T-helper 9 cell (primary cell): ENCODE data around the gene ST3GAL5.
"Not testable (repeated sequence)": the region's sequence is repeated elsewhere in the genome, so short reads cannot be mapped to it uniquely, and the experiment has no call there.

Experiments
- DNase-seq: peaks from one replicate; pipeline ENCODE4 v3.0.0-alpha.2; 2020

Gene ST3GAL5

DNA sequence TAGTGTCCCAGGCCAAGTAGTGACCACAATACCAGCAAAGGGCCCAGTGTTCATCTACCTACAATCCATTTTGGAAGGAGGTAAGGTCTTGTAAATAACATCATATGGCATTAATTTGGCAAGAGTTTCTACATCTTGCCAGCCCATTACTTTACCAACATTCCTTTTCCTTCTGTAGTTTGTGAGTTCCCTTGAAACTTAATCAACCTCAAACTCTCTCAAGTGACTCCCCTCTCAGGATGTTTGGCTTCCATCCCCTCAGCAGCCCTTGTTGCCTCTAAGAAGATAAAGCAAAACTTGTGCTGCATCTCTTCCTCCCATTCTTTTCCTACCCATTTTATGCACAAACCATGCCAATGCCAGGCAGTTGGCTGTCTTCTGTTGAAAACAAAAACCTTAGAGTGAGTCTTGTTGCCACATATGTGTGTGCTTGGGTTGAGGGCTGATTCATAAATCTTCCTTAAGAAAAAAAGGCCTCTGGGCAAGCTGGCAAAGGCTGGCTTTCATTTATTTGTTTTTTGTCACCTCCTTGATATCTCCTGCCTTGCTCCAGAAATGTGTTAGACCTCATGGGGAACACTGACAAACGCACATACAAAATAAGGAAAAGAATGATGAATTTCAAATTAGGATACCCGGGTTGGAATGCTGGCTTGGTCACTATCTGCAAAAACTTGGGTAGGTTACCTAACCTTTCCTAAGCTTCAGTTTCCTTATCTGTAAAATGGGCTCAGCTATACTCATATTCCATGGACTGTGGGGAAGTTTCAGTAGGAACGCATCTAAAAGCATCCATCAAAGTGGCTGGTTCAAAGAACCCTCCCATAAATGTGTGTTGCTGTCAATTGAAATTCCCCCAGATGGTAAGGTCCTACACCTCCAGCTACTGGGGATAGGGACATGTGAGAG lies 29.4 kb upstream of the ST3GAL5 start:
- no peak for DNase-seq

DNA sequence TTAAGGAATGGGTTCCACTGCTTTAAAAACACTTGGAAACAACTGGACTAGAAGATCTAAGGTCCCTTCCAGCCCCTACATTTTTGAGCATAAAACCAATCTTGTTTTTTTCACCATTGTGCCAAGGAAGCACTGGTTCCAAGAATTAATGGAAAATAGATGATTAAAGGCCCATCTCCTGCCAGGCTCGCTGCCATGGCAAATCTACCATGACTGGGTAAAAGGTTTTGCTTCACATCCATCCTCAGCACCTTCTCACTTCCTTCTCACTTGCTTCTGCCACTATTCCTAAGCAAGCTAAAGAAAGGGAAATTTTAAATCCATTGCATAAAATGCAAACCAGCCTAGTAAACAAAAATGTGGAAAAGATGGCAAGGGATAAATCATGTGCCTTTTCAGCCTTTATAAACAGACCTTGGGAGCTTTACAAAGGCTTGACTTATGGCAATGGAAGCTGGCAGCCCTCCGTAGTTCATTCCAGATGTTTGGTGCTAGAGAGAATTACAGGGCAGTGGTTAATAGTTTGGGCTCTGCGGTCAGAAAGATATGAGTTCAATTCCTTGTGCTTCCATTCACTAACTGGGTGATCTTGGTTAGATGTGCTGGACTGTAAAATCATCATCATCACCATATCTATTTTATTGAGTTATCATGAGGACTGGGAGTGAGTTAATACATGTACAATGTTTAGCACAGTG lies 27.0 kb upstream of the ST3GAL5 start:
- no peak for DNase-seq

DNA sequence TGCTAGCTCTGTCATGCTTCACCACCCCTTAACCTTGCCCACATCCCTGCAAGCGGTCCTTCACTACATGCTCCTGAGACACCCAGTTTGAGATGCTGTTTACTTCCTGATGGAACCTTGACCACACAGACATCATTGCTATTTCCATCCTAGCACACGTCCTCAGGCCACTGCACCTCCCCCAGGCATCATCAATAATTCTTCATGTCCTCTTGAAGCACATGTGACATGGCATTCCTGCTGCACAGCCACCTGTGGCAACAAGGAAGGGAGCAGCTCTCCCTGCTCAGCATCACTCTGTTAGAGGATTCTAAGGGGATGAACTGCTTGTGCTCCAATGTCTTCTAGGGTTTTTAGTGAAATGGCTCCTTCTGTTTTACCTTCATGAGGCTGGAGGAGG lies 26.1 kb upstream of the ST3GAL5 start:
- DNase-seq: no peak

DNA sequence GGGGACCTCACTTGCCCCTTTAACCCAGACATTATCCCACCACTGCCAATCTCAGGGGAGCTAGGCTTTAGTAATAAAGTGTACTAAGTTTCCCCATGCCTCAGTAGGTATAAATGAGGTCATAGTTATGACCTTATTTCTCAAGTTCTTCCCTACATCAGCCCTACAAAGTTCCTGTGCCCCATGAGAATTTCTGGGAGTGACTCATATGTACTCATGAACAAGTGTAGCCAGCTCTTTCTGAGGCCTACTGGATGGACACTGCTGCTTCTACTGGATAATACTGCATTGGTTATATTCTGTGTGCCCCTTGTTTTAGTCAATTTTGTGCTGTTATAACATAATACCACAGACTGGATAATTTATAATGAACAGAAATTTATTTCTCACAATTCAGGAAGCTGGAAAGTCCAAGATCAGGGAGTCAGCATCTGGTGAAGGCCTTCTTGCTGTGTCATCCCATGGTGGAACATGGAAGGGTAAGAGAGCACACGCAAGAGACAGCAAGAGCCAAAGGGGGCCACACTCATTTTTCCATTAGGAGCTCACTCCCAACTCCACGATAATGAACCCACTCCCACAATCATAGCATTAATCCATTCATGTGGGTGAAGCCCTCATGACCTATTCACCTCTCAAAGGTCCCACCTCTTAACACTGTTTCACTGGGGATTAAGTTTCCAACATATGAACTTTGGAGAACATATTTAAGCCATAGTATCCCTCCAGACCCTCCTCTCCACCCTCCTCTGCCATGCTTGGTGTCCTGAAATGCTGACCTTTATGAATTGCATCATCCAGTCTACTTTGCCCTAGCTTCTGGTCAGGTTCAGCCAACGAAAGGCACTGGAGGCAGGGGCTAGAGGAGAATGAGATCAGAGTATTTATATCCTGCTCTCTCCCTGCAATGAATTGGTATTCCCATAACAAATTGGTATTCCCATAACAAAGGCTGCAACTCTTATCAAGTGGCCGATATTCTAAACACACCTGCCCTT lies 25.4 kb upstream of the ST3GAL5 start:
- no peak for DNase-seq

DNA sequence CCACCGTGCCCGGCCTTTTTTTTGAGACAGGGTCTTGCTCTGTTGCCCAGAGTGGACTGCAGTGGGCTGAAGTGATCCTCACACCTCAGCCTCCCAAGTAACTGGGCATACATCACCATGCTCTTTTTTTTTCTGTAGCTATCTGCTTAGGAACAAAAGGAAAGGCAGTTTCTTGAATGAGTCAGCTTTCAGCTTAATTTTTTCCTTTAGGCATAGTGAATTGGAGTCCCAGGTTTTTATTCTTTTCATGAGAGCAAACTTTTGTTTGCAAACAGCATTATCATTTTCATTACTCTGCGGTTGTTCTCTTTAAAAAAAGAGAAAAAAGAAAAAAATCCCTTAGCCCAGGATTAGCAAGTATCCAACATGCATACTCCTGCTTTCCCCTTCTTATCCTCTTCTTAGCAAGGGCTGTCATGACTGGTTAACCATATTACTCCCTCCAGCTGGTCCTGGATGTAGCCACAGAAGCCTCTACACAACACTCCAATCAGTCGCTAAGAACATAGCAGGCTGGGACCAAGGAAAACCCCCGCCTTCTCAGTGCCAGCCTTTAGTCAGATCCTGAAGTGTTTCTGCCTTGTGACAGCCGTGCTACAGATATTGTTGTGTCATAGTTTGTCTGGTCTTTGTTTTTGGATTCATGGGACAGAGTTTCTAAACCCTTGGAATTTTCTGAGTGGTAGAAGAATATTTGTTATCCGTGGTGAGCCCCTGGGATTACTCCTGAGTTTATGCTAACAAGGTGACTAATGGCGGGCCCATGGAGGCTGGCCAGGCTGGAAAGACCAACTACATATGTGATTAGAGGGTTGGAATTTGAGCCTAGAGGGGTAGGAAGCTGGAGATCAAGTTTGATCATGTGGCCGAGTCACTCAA lies 23.3 kb upstream of the ST3GAL5 start:
- DNase-seq: no peak

DNA sequence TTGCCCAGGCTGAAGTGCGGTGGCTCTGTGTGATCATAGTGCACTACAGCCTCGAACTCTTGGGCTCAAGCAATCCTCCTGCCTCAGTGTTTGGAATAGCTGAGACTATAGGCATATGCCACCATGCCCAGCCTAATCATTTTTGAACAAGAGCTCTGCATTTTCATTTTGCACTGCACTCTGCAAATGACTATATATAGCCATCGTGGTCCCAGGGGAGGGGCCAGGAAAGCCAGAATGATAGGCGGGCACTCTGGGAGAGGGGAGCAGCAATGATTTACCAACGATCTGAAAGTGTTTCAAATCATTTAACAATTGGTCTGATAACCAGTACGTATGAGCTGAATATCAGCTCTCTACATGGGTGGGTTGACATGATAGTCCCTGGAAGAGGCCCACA lies 22.3 kb upstream of the ST3GAL5 start:
- DNase-seq: no peak

DNA sequence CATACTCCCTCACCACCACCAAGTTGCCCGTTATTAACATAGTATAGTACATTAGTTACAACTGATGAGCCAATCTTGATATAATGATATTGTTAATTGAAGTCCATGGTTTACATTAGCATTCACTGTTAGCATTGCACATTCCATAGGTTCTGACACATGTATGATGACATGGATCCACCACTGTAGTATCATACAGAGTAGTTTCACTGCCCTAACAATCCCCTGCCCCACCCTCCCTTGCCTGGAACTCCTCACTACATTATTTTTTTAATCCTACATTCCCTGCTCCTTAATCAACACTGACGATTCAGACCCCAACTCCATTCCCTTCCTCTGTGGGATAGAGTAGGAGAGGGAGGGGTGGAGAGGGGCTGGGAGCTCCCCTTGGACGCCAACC lies 20.2 kb upstream of the ST3GAL5 start:
- no peak for DNase-seq

DNA sequence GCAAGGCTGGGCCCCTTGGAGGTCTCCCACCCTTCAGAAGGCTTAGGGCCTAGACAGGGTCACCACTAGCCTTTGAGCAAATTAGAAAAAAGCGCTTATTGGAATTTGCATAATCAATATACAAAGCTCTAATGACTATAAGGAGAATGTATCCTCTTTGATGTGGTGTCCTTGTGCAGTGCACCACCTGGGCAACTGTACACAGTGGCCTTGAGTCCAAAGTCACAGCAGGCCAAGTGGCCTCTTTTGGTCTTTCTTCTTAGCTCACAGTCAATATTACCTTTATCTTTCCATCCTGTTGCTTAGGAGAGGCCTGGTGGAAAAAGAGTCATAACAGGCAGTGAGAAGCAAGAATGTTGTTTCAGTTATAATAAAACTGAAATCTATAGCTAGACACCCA lies 19.7 kb upstream of the ST3GAL5 start:
- DNase-seq: no peak

DNA sequence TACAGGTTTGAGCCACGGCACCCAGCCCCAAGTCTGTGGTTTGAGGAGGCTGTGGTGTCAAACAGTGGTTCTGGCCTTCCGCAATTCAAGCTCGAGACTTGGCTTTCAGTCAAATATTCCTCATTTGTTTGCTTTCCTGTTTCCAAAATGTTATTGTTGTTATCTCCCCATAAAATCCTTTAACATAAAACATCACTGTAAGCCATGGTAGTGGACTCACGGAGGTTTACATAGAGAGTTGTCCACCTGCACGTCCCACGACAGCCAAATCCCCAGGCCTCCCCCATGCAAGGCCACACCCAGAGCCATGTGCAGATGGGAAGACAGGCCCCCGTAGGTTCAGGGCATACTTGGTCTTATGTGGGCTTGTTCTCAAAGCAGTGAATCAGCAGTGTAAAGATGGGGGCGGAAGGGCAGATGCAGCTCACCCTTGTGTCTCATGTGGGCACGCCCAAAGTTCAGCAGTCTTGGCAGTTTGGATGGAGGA lies 18.9 kb upstream of the ST3GAL5 start:
- DNase-seq: no peak

DNA sequence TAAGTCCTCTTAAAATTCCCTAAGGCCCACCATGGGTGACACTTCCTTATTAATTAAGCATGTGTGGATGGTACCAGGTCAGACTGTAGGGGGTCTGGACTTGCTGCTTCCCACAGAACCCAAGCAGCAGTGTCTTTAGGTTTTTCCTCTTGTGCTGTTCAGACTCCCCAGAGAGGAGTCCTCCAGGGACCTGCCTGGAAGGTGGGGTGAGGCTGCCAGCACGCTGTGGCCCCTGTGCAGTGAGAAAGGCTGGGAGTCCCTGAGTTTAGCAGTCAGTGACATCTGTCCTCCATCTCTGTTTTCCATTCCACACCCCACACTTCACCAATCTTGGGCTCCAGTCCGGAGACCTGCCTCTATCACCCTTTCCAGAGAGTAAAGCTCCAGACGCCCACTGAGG lies 18.0 kb upstream of the ST3GAL5 start:
- no peak for DNase-seq

DNA sequence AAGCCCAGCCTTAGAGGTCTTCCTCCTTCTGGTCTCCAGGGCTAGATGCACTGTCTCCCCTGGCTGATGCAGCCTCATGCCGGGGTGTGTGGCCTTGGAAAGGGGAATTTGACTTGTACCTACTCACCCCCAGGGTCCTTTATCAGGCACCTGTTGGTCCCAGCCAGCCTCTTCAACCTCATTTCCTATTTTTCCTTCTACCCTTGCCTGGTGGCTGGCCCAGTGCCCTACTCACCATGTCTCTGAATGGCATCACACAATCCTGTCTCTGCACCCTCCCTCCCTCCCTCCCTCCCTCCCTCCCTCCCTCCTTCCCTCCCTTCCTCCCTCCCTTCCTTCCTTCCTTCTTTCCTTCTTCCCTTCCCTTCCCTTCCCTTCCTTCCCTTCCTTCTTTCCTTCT lies 17.1 kb upstream of the ST3GAL5 start:
- DNase-seq: no peak

DNA sequence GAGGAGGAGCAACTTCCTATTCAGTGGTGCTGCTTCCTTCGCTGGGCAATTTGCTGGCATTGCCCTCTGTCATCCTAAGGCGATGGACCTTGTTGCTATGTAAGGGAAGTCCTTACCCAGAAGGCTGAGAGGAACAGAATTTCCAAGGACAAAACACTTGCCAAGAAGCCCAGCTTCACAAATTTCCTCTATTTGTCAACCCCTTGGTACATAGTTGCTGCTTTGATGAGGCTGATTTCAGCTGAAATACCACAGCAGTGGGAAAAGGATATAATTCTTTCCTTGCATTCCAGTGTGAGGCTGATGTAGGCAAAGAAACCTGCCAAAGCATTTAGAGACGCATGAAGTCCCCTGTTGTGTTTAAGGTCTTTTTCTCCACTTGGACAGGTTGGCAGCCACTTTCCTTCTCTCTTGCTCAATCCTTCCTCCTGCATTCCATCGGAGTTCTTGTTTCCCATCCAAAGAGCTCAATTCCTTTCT lies 16.4 kb upstream of the ST3GAL5 start:
- no peak for DNase-seq

DNA sequence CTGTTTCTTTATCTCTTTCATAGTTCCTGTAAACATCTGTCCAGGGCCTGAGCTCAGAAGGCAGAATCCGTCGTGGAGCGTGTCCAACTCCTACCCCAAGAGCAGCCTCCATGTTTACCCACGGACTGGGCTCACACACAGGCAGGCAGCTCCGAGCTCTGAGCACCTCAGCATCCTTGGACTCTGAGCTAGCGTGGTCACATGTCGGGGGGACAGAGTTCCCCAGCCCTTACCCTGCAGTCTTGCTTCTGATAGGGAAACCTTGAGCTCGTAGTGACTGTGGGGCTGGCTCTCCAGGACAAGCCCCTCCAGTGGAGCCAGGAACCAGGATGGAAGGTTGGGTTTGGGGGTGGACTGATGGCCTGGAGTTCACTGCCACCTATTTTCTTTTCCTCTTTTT lies 15.1 kb upstream of the ST3GAL5 start:
- no peak for DNase-seq

DNA sequence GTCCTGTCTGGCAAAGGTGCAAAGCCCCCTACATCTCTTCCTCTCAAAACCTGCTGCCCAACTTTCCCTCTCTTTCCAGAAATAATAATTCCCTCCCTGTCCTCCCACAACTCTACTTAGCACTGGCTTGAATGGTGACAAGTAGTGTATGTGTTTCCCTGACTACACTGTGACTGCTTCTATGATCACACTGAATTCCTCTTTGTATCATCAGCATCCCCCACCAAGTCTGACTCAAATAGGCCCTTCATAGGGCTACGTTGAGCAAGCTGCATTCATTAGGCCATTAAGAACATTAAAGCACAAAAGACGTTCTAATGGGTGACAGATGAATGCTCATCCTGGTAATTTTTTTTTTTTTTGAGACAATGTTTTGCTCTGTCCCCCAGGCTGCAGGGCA lies 13.7 kb upstream of the ST3GAL5 start:
- DNase-seq: no peak

DNA sequence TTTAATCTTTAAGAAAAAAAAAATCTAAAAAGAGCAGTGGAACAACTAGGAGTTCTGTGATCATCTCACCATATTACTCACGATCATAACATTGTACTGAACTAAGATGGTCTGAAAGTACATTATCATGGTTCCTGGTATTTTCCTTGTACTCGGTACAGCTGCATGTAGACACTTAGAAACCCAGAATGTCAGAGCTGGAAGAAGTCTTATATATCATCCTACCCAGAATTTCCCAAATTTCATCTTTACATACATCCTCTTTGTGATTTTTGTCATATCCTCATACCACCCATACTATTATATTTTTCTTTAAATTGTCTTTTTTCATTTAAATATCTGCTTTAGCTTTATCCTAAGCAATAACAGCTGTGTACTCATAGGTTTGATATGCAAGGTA lies 12.4 kb upstream of the ST3GAL5 start:
- DNase-seq: no peak

DNA sequence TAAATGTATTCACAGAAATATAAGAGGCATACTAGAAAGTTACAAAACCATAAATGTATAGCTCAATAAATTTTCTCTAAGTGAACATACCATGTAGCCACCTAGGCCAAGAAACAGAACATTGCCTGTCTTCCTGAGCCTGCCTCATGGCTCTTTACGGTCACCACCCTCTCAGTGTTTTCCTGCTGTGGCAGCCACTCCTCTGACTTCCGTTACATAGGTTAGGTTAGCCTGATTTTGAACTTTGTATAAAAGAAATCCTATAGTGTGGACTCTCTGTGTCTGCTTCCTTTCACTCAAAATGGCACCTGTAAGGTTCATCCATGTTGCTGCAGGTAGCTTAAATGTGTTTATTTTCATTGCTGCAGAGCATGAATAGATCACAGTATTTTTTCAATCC lies 11.6 kb upstream of the ST3GAL5 start:
- DNase-seq: no peak

DNA sequence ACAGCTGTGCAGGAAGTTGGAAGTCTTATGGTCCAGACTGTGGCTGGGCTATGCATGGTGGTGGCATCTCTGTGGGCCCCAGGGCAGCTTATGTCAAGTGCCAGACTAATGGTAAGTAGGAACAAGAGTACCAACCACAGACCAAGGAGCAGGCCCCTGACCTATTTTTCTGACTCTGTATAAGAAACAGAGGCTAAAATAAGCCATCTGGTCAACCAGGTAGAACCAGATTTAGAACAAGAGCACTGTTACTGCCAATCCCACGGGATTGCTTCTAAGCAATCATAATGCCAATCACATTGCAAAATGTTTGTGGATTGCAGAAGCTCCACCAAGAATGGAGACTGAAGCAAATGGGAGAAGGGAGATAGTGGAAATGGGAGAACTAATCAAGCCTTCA lies 11.1 kb upstream of the ST3GAL5 start:
- no peak for DNase-seq

DNA sequence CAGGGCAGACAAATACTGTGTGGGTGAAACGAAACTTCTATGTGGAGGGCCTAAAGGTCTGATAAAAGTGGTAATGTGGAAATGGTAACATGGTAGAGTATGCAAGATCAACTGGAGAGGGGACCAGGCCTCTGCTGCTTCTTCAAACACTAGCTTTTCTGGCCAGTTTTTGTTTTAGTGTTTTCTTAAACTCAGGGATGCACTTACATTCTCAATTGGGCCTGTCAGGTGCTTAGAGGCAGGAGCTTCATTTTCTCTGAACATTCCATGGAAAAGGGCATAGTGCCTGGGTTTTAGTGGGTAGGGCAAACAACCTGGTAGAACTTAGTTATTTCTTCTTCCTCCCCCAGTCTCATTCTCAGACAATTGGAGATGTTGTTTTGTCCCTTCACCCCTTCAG lies 10.5 kb upstream of the ST3GAL5 start:
- DNase-seq: no peak

DNA sequence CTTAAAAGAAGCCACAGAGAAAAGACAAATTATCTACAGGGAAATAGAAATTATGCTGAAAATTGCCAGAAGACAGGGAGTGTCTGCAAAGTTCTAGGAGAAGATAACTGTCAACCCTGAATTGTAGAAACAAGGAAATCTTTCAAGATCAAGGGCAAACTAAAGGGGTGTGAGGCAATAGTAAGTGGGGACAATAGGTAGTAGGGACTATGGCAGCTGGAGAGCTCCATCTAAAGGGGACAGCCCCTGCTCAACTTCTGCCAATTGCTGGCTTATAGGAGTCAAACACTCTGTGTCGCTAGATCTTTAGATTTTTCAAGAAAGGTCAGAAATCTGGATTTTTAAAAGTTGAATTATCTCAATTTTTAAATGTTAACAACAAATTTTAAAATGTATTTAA lies 10.1 kb upstream of the ST3GAL5 start:
- DNase-seq: no peak

DNA sequence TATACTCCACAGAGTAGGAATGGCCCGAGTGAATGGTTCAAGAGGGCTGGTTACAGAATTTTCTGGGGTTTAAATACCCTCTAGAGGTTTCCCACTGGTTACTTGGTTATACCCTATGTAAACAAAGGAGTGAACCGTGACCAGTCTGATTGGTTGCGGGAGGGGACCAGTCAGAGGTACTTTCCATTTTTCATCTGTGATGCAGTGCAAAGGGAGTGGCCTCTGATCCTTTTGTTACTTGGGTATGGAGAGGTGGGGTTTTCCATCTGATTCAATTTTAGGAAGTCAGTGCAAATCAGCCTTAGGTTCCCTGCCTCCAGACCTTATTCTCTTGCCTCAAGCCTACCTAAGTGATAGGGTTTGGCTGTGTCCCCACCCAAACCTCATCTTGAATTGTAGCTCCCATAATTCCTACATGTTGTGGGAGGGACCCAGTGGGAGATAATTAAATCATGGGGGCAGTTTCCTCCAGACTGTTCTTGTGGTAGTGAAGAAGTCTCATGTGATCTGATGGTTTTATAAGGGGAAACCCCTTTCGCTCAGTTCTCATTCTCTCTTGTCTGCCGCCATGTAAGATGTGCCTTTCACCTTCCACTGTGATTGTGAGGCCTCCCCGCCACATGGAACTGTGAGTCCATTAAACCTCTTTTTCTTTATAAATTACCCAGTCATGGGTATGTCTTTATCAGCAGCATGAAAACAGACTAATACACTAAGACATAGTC lies 5.9 kb upstream of the ST3GAL5 start:
- DNase-seq: not testable (repeated sequence)
